AG09319 (cell line): Measurements from ENCODE around the gene CCDC33.

Experiments used
- DNase-seq: peaks from one replicate; pipeline ENCODE4 v3.0.0-alpha.2; 2010; ENCODE audit warnings: low read depth; ENCODE audit errors: extremely low read depth
- TF ChIP-seq, protein P1 (sequence below): IDR thresholded peaks from 2 replicates; pipeline ENCODE4 v1.5.1; 2011; ENCODE audit warnings: low read depth, mild to moderate bottlenecking, inconsistent platforms, low read length, moderate library complexity

The CCDC33 gene

DNA sequence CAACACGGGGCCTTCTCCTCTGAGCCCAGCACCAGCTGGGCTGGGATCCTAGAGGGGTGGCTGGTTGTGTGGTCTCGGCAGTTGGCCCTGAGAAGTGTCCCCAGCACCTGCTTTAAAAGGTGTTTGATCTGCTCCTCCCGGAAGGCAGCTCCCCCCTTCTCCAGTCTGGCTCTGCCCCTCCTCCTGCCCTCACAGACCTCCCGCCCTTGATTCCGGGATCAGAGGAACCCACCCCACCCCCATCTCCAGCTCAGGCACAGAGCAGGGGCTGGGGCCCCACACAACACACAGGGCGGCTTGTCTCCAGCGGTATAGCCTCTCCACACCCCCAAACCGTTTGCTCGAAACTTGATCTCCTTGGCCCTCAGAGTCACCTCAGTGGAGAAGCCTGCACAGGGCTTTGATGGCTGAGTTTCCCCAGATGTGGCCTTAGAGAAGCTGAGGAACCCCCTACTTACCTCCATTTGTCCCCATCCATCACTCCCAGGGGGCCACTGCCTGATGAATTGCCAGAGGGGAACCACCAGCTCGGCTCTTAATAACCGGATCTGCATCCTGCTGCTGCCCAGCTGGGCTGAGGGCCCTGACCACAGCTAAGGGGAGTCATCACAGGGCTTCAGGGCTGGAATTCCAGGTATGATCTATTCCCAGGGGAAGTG, 27.1 kb upstream of the CCDC33 start:
- TF ChIP-seq, protein P1, sequence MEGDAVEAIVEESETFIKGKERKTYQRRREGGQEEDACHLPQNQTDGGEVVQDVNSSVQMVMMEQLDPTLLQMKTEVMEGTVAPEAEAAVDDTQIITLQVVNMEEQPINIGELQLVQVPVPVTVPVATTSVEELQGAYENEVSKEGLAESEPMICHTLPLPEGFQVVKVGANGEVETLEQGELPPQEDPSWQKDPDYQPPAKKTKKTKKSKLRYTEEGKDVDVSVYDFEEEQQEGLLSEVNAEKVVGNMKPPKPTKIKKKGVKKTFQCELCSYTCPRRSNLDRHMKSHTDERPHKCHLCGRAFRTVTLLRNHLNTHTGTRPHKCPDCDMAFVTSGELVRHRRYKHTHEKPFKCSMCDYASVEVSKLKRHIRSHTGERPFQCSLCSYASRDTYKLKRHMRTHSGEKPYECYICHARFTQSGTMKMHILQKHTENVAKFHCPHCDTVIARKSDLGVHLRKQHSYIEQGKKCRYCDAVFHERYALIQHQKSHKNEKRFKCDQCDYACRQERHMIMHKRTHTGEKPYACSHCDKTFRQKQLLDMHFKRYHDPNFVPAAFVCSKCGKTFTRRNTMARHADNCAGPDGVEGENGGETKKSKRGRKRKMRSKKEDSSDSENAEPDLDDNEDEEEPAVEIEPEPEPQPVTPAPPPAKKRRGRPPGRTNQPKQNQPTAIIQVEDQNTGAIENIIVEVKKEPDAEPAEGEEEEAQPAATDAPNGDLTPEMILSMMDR, result no peak
- no peak for DNase-seq

DNA sequence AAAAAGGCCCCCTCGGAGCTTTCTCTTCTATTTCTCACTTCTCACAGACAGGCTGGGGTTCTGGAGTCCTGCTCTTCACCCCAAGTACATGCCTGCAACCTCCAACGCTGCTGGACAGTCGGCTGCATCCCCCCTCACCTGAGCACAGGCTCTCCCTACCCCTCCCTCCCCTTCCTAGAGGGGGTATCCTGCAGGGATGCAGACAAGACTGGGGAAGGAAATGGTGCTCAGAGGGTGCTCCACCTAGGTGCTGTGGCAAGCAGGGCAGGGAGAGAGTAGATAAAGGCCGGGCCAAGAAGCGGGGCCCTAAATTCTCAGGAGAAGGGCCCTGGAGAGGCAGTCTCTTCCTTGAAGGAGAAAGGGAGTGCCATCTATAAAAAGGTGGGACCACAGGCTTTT, 26.6 kb upstream of the CCDC33 start:
- DNase-seq, result no peak
- TF ChIP-seq, protein P1, result no peak

DNA sequence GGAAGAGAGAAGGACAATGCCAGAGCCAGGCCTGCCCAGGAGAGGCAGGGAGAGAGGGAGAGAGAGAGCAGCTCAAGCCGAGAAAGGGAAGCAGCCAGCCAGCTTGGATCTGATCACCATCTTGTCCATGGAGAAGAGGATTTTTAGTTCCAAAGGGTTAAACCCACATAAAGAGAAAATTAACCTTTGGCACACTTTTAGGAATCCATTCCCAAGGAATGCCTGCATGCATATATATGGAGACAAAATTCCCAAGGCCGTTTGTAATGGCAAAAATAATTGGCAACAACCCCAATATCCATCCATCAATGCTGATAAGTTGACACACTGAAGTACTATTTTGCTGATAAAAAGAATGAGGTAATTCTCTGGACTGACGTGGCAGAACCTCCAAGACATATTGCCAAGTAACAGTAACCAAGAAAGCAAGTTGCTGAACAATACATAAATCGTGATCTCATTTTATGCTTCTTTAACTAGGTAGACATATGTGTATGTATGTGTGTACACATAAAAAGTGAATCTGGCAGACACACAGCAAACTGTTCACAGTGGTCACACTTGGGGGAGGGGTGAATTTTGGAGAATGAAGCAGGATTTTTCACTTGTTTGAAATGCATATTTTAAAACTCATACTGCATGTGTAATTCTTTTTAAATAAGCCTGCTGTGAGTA, 26.0 kb upstream of the CCDC33 start:
- no peak for DNase-seq
- TF ChIP-seq, protein P1, result no peak

DNA sequence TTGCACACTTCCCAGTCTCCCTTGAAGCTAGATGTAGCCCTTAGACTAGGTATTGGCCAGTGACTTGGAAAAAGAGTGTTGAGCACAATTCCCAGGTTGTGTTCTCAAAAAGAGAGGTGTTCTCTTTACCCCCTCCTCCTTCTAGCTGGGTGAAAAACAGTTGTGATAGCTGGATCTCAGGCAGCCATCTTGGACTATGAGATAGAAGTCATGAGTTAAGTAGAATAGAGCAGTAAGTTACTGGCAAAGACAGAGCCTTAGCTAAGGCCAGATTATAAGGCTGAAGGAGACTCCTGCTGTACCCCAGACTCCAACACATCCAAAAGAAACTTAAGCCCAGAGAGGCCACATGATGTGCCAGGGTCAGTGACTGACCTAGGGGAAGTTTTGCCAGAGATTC, 25.4 kb upstream of the CCDC33 start:
- no peak for DNase-seq
- TF ChIP-seq, protein P1, result no peak

DNA sequence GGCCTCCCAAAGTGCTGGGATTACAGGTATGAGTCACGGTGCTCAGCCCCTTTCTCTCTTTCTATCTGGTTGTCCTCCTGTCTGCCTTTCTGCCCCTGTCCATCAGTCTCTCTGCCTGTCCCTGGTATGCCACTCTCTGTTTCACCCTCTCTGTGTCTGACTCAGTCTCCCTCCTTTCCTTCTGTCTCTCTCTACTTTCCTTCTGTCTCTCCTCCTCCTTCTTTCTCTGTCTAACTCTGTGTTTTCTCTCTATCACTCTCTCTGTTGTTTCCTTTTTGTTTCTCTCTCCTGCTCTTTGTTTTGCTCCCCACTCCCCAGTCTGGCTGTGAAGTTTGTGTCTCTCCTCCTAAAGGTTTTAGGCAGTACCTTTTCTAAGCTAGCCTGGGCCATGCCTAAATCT, 24.5 kb upstream of the CCDC33 start:
- no peak for DNase-seq
- TF ChIP-seq, protein P1, result no peak

DNA sequence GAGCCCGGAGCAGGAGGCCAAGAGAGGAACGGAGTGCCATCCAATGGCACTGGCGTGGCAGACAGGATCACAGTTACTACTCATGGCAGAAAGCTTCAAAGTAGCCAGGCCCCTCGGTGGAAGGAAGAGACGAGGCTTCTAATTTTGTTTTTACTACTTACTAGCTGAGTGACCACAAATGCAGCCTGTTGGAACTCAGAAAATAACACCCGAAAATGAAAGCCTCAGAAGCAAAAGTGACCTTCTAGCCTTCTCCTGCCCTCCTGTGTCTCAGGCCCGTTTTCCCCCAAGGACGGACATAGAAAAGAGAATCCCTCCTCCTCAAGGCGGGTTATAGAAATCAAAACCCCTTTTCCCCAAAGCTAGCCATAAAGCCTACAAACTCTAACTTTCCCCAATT, 23.6 kb upstream of the CCDC33 start:
- no peak for DNase-seq
- TF ChIP-seq, protein P1, result no peak

DNA sequence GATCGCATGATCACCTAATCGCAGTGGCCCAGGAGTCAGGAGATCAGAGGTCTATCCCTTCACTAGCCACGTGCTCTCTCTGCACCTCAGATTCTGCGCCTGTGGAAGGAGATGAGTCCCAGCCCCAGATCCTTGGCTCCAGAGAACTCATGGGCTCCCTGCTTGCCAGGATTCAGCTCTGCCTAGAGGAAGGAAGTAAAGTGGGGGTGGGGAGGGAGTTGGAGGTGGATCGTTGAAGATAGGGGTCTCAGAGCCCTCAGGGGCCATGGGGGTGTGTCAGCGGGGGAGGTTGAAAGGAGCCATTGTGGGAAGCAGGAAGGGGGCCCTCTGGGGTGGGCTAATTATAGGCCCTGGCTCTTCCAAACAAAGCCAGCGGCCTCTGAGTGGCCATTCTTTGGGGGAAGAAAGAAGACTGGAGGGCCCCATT, 22.3 kb upstream of the CCDC33 start:
- no peak for DNase-seq
- TF ChIP-seq, protein P1, result no peak
